H1 (cell line): ENCODE data around the gene NLRP6. TPM values are rescaled to one million over a fixed set of nuclear protein-coding genes. Genes with fewer than 3 reads are reported as not detected.

Experiments used
- HDAC2 ChIP-seq, 2 experiments: fragments of 300-600 bp in 1 of 2; sonication (generic) in 1 of 2; IDR thresholded peaks; 2 replicates each; pipeline ENCODE4 v1.6.1; 2011 to 2012; ENCODE audit warnings: low read depth in 2 of 2, low read length in 2 of 2, mild to moderate bottlenecking in 2 of 2, moderate library complexity in 2 of 2, borderline replicate concordance in 1 of 2, inconsistent platforms in 1 of 2
- JUN ChIP-seq: IDR thresholded peaks from 2 replicates; pipeline ENCODE4 v1.6.1; 2011; ENCODE audit warnings: low read depth, mild to moderate bottlenecking, improper control_type of control experiment, low read length
- MAX ChIP-seq: IDR thresholded peaks from 2 replicates; pipeline ENCODE4 v1.6.1; 2012; ENCODE audit warnings: inconsistent platforms
- RAD21 ChIP-seq, 2 experiments: IDR thresholded peaks in 1 of 2; conservative IDR thresholded peaks in 1 of 2; 2 replicates each; pipeline ENCODE4 v1.6.1; 2011; ENCODE audit warnings: low read depth in 2 of 2, low read length in 2 of 2, improper control_type of control experiment in 1 of 2, inconsistent platforms in 1 of 2, mild to moderate bottlenecking in 1 of 2, moderate library complexity in 1 of 2
- SIX5 ChIP-seq: IDR thresholded peaks from 2 replicates; pipeline ENCODE4 v1.6.1; 2011; ENCODE audit warnings: mild to moderate bottlenecking, low read depth, low read length
- SRF ChIP-seq: IDR thresholded peaks from 2 replicates; pipeline ENCODE4 v1.6.1; 2011; ENCODE audit warnings: mild to moderate bottlenecking, low read depth, low read length, moderate library complexity
- TCF12 ChIP-seq: IDR thresholded peaks from 2 replicates; pipeline ENCODE4 v1.6.1; 2011; ENCODE audit warnings: low read depth, mild to moderate bottlenecking, low read length
- polyA plus RNA-seq, 7 experiments: library from polyadenylated mRNA; depleted of rRNA in 3 of 7; stranded (reverse) in 5 of 7; unstranded in 2 of 7; fragments of >200 nt in 5 of 7; fragments of 200-250 nt in 2 of 7; gene quantifications; 1 replicate in 5 of 7; 2 replicates in 1 of 7; 4 replicates in 1 of 7; pipeline versions ENCODE4 v1.2.1 to v1.2.3, GENCODE V29; 2011 to 2013; ENCODE audit warnings: missing spikeins in 2 of 7, mixed read lengths in 2 of 7
- total RNA-seq: library from RNA; stranded (reverse); fragmentation: NEBNext Ultra II Directional; extraction: Animal tissue kit (Norgen Biotek cat#: 25700); gene quantifications from 2 replicates; pipeline ENCODE4 v1.2.1, GENCODE V29; 2021
- TF ChIP-seq, protein P1 (sequence below): fragments of 300-600 bp; sonication (generic); IDR thresholded peaks from 2 replicates; pipeline ENCODE4 v1.7.1; 2012; ENCODE audit warnings: low read length, moderate library complexity, mild to moderate bottlenecking, inconsistent platforms; ENCODE audit not compliant: insufficient replicate concordance

The NLRP6 gene
- total and polyA plus RNA-seq, 2 of the 8 experiments (the other 6 are each of a cell fraction or from before 2014, with no cell fraction given), result not detected

- TF ChIP-seq, protein P1, sequence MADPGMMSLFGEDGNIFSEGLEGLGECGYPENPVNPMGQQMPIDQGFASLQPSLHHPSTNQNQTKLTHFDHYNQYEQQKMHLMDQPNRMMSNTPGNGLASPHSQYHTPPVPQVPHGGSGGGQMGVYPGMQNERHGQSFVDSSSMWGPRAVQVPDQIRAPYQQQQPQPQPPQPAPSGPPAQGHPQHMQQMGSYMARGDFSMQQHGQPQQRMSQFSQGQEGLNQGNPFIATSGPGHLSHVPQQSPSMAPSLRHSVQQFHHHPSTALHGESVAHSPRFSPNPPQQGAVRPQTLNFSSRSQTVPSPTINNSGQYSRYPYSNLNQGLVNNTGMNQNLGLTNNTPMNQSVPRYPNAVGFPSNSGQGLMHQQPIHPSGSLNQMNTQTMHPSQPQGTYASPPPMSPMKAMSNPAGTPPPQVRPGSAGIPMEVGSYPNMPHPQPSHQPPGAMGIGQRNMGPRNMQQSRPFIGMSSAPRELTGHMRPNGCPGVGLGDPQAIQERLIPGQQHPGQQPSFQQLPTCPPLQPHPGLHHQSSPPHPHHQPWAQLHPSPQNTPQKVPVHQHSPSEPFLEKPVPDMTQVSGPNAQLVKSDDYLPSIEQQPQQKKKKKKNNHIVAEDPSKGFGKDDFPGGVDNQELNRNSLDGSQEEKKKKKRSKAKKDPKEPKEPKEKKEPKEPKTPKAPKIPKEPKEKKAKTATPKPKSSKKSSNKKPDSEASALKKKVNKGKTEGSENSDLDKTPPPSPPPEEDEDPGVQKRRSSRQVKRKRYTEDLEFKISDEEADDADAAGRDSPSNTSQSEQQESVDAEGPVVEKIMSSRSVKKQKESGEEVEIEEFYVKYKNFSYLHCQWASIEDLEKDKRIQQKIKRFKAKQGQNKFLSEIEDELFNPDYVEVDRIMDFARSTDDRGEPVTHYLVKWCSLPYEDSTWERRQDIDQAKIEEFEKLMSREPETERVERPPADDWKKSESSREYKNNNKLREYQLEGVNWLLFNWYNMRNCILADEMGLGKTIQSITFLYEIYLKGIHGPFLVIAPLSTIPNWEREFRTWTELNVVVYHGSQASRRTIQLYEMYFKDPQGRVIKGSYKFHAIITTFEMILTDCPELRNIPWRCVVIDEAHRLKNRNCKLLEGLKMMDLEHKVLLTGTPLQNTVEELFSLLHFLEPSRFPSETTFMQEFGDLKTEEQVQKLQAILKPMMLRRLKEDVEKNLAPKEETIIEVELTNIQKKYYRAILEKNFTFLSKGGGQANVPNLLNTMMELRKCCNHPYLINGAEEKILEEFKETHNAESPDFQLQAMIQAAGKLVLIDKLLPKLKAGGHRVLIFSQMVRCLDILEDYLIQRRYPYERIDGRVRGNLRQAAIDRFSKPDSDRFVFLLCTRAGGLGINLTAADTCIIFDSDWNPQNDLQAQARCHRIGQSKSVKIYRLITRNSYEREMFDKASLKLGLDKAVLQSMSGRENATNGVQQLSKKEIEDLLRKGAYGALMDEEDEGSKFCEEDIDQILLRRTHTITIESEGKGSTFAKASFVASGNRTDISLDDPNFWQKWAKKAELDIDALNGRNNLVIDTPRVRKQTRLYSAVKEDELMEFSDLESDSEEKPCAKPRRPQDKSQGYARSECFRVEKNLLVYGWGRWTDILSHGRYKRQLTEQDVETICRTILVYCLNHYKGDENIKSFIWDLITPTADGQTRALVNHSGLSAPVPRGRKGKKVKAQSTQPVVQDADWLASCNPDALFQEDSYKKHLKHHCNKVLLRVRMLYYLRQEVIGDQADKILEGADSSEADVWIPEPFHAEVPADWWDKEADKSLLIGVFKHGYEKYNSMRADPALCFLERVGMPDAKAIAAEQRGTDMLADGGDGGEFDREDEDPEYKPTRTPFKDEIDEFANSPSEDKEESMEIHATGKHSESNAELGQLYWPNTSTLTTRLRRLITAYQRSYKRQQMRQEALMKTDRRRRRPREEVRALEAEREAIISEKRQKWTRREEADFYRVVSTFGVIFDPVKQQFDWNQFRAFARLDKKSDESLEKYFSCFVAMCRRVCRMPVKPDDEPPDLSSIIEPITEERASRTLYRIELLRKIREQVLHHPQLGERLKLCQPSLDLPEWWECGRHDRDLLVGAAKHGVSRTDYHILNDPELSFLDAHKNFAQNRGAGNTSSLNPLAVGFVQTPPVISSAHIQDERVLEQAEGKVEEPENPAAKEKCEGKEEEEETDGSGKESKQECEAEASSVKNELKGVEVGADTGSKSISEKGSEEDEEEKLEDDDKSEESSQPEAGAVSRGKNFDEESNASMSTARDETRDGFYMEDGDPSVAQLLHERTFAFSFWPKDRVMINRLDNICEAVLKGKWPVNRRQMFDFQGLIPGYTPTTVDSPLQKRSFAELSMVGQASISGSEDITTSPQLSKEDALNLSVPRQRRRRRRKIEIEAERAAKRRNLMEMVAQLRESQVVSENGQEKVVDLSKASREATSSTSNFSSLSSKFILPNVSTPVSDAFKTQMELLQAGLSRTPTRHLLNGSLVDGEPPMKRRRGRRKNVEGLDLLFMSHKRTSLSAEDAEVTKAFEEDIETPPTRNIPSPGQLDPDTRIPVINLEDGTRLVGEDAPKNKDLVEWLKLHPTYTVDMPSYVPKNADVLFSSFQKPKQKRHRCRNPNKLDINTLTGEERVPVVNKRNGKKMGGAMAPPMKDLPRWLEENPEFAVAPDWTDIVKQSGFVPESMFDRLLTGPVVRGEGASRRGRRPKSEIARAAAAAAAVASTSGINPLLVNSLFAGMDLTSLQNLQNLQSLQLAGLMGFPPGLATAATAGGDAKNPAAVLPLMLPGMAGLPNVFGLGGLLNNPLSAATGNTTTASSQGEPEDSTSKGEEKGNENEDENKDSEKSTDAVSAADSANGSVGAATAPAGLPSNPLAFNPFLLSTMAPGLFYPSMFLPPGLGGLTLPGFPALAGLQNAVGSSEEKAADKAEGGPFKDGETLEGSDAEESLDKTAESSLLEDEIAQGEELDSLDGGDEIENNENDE, result no peak
- no peak for TF ChIP-seq MAX
- TF ChIP-seq SRF, result no peak
- no peak for TF ChIP-seq TCF12
- TF ChIP-seq HDAC2 (IDR thresholded peaks at IDR 0.05; ENCODE audit: borderline replicate concordance in 1 of 2, low read depth in 2 of 2, low read length in 2 of 2), result no peak
- TF ChIP-seq JUN, result no peak
- peak; percentile 32 to 40 for TF ChIP-seq RAD21 (IDR thresholded peaks at IDR 0.05 in 1 of 2, conservative IDR thresholded peaks at IDR 0.05 in 1 of 2; ENCODE audit: low read depth in 2 of 2, low read length in 2 of 2)
- TF ChIP-seq SIX5, result no peak
Measured at GRCh38 chr11:251550-251949, 26.7 kb upstream of the NLRP6 start (continued).
